GM12878 (cell line): ENCODE data around the gene FOXK1. TPM values are rescaled to one million over a fixed set of nuclear protein-coding genes. Genes with fewer than 3 reads are reported as not detected.

Experiments
- BCL11A ChIP-seq: IDR thresholded peaks from 2 replicates; pipeline ENCODE4 v1.6.1; 2011; ENCODE audit warnings: low read depth, low read length
- CREB1 ChIP-seq: IDR thresholded peaks from 2 replicates; pipeline ENCODE4 v1.6.1; 2012; ENCODE audit warnings: low read depth, mild to moderate bottlenecking, inconsistent platforms
- DPF2 ChIP-seq: fragments of 450-650 bp; IDR thresholded peaks from 2 replicates; pipeline ENCODE4 v1.6.1; 2017; ENCODE audit warnings: mild to moderate bottlenecking
- EGR1 ChIP-seq, 2 experiments: IDR thresholded peaks; 1 replicate in 1 of 2; 2 replicates in 1 of 2; pipeline ENCODE4 v1.6.1; 2011 to 2012; ENCODE audit warnings: low read depth in 2 of 2, low read length in 2 of 2, borderline replicate concordance in 1 of 2, mild to moderate bottlenecking in 1 of 2, moderate library complexity in 1 of 2
- FOXK2 ChIP-seq: fragments of 450-650 bp; IDR thresholded peaks from 2 replicates; pipeline ENCODE4 v1.6.1; 2017; ENCODE audit warnings: mild to moderate bottlenecking, moderate library complexity
- GATAD2B ChIP-seq: fragments of 450-650 bp; conservative IDR thresholded peaks from 2 replicates; pipeline ENCODE4 v1.6.1; 2017; ENCODE audit warnings: low read depth, mild to moderate bottlenecking, moderate library complexity
- IKZF2 ChIP-seq, 2 experiments: fragments of 450-650 bp; IDR thresholded peaks; 2 replicates each; pipeline ENCODE4 v1.6.1; 2017; ENCODE audit warnings: mild to moderate bottlenecking in 2 of 2, moderate library complexity in 2 of 2
- IRF4 ChIP-seq: IDR thresholded peaks from 2 replicates; pipeline ENCODE4 v1.6.1; 2011; ENCODE audit warnings: low read depth, low read length
- JUNB ChIP-seq: IDR thresholded peaks from 2 replicates; pipeline ENCODE4 v1.6.1; 2016; ENCODE audit warnings: antibody characterized with exemption, mild to moderate bottlenecking
- JUND ChIP-seq: IDR thresholded peaks from 2 replicates; pipeline ENCODE4 v1.6.1; 2012; ENCODE audit warnings: low read depth, mild to moderate bottlenecking, low read length, improper control_type of control experiment, moderate library complexity
- KDM1A ChIP-seq: fragments of 200-600 bp; sonication (generic); IDR thresholded peaks from 2 replicates; pipeline ENCODE4 v1.6.1; 2016; ENCODE audit warnings: borderline replicate concordance
- KLF5 ChIP-seq: fragments of 450-650 bp; IDR thresholded peaks from 2 replicates; pipeline ENCODE4 v1.6.1; 2014; ENCODE audit warnings: mild to moderate bottlenecking; ENCODE audit not compliant: partially characterized antibody
- POLR2A ChIP-seq: IDR thresholded peaks from 2 replicates; pipeline ENCODE4 v1.6.1; 2011; ENCODE audit warnings: low read depth, mild to moderate bottlenecking, low read length
- POLR2AphosphoS2 ChIP-seq: IDR thresholded peaks from 2 replicates; pipeline ENCODE4 v1.6.1; 2011; ENCODE audit warnings: low read depth, mild to moderate bottlenecking, low read length, improper control_type of control experiment, moderate library complexity
- RUNX3 ChIP-seq: IDR thresholded peaks from 2 replicates; pipeline ENCODE4 v1.6.1; 2012; ENCODE audit warnings: low read length, inconsistent platforms
- SIN3A ChIP-seq: IDR thresholded peaks from 2 replicates; pipeline ENCODE4 v1.6.1; 2012; ENCODE audit warnings: low read depth, low read length, improper control_type of control experiment
- SRF ChIP-seq, 2 experiments: IDR thresholded peaks; 2 replicates each; pipeline ENCODE4 v1.6.1; 2011; ENCODE audit warnings: low read depth in 2 of 2, low read length in 2 of 2, mild to moderate bottlenecking in 1 of 2, moderate library complexity in 1 of 2
- ZNF384 ChIP-seq: IDR thresholded peaks from 2 replicates; pipeline ENCODE4 v1.6.1; 2012; ENCODE audit warnings: low read depth, mild to moderate bottlenecking, low read length, improper control_type of control experiment, borderline replicate concordance
- polyA plus RNA-seq, 11 experiments: library from polyadenylated mRNA; depleted of rRNA in 4 of 11; unstranded in 6 of 11; stranded (reverse) in 5 of 11; fragments of >200 nt; fragmentation: Nextera tagmentation in 4 of 11; fragmentation: Illumina TruSeq in 1 of 11; extraction: Ambion mirVana in 4 of 11; extraction: Trizol in 1 of 11; gene quantifications; 1 replicate in 1 of 11; 2 replicates in 10 of 11; pipeline versions ENCODE4 v1.2.1 to v1.2.3, GENCODE V29; 2011 to 2016; ENCODE audit warnings: inconsistent platforms in 2 of 11, missing spikeins in 2 of 11, low read depth in 1 of 11
- total RNA-seq, 4 experiments: library from RNA; depleted of rRNA in 3 of 4; stranded (reverse); fragments of >200 nt in 3 of 4; fragmentation: Illumina TruSeq in 1 of 4; extraction: Trizol in 1 of 4; gene quantifications; 2 replicates each; pipeline versions ENCODE4 v1.2.1 to v1.2.3, GENCODE V29; 2013 to 2021
- TF ChIP-seq, protein P1 (sequence below): fragments of 450-650 bp; IDR thresholded peaks from 2 replicates; pipeline ENCODE4 v1.6.1; 2016; ENCODE audit warnings: mild to moderate bottlenecking
- TF ChIP-seq, protein P2 (sequence below): fragments of 450-650 bp; formaldehyde crosslinking; IDR thresholded peaks from 2 replicates; pipeline ENCODE4 v1.5.0; 2022; ENCODE audit warnings: mild to moderate bottlenecking, missing genetic modification characterization
- TF ChIP-seq, protein P3 (sequence below): fragments of 450-650 bp; IDR thresholded peaks from 2 replicates; pipeline ENCODE4 v1.6.1; 2017; ENCODE audit warnings: low read depth, mild to moderate bottlenecking, moderate library complexity
- TF ChIP-seq, protein P4 (sequence below): fragments of 450-650 bp; conservative IDR thresholded peaks from 2 replicates; pipeline ENCODE4 v1.6.1; 2017; ENCODE audit warnings: mild to moderate bottlenecking, moderate library complexity

The FOXK1 gene
- total and polyA plus RNA-seq, 10 of the 15 experiments (the other 5 are each of a cell fraction or from before 2014, with no cell fraction given), result 0.24 to 31.8 (median 4.5) TPM

DNA sequence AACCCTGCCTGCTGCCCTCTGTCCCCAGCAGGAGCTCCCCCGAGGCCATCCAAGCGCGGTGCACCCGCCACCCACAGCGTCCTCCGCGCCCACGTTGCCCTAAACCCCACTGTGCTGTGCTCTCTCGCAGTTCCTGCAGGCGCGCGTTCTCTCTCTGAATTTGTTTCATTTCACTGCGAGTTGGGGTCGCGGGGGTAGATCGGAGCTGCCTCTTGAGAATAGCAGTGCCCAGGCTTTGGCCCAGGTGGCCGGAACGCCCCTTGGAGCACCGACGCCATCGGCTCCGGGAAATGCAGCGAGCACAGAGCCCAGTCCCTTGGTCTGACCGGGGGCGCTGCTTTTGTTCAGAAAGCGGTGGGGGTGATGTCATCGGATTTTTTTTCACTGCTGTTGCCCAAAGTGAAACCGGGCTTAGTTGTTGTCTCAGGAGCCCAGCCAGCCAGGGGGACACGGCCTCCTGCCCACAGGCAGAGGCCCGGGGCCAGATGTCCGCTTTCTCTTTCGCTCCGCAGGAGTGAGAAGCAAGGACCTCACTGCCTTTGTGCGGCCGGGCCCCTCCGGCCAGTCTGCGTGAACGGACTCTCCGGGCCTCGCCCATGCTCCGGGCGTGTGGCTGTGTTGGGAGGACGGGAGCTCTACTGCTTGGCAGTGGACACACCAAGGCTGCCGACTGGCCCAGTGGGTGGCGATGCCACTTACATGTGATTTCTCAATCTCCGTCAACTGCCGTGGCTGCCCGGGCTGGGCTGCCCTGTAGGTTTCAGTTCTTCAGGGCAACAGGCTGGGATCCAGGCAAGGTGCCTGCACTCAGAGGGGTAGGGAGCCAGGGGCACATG is 43.1 kb downstream of the FOXK1 start (continued):
- TF ChIP-seq, protein P1, sequence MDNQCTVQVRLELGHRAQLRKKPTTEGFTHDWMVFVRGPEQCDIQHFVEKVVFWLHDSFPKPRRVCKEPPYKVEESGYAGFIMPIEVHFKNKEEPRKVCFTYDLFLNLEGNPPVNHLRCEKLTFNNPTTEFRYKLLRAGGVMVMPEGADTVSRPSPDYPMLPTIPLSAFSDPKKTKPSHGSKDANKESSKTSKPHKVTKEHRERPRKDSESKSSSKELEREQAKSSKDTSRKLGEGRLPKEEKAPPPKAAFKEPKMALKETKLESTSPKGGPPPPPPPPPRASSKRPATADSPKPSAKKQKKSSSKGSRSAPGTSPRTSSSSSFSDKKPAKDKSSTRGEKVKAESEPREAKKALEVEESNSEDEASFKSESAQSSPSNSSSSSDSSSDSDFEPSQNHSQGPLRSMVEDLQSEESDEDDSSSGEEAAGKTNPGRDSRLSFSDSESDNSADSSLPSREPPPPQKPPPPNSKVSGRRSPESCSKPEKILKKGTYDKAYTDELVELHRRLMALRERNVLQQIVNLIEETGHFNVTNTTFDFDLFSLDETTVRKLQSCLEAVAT, result 0 out of 2 replicates have a peak, but pooled peaks have one; percentile 25
- TF ChIP-seq GATAD2B (0 out of 2 replicates have a peak, but pooled peaks have one; percentile 29), CREB1 (0 out of 2 replicates have a peak, but pooled peaks have one; percentile 39), IKZF2 (IDR thresholded peaks at IDR 0.05) (peak in 1 of 2 experiments; percentile 25; a peak in 1 of 4 replicates), SRF (IDR thresholded peaks at IDR 0.05; ENCODE audit: low read depth in 2 of 2, low read length in 2 of 2) (0 out of 4 replicates have a peak, but pooled peaks of 1 of the 2 experiments have one; percentile 23), FOXK2 (no peak), EGR1 (IDR thresholded peaks at IDR 0.05; ENCODE audit: borderline replicate concordance in 1 of 2, low read depth in 2 of 2, low read length in 2 of 2) (peak in 1 of 2 experiments; percentile 34; a peak in 1 of 3 replicates), KLF5 (no peak), POLR2AphosphoS2 (0 out of 2 replicates have a peak, but pooled peaks have one; percentile 24), SIN3A (no peak; the same call in 1 of the 2 replicates), IRF4 (0 out of 2 replicates have a peak, but pooled peaks have one; percentile 4), ZNF384 (peak; percentile 68; the same call in 1 of the 2 replicates), KDM1A (no peak), RUNX3 (peak; percentile 36), JUND (peak; percentile 72), POLR2A (peak; percentile 72), DPF2 (0 out of 2 replicates have a peak, but pooled peaks have one; percentile 50), JUNB (peak; percentile 55), BCL11A (0 out of 2 replicates have a peak, but pooled peaks have one; percentile 26)
- TF ChIP-seq, protein P2, sequence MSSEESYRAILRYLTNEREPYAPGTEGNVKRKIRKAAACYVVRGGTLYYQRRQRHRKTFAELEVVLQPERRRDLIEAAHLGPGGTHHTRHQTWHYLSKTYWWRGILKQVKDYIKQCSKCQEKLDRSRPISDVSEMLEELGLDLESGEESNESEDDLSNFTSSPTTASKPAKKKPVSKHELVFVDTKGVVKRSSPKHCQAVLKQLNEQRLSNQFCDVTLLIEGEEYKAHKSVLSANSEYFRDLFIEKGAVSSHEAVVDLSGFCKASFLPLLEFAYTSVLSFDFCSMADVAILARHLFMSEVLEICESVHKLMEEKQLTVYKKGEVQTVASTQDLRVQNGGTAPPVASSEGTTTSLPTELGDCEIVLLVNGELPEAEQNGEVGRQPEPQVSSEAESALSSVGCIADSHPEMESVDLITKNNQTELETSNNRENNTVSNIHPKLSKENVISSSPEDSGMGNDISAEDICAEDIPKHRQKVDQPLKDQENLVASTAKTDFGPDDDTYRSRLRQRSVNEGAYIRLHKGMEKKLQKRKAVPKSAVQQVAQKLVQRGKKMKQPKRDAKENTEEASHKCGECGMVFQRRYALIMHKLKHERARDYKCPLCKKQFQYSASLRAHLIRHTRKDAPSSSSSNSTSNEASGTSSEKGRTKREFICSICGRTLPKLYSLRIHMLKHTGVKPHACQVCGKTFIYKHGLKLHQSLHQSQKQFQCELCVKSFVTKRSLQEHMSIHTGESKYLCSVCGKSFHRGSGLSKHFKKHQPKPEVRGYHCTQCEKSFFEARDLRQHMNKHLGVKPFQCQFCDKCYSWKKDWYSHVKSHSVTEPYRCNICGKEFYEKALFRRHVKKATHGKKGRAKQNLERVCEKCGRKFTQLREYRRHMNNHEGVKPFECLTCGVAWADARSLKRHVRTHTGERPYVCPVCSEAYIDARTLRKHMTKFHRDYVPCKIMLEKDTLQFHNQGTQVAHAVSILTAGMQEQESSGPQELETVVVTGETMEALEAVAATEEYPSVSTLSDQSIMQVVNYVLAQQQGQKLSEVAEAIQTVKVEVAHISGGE (CRISPR knock-in tag), result no peak
- TF ChIP-seq, protein P3, sequence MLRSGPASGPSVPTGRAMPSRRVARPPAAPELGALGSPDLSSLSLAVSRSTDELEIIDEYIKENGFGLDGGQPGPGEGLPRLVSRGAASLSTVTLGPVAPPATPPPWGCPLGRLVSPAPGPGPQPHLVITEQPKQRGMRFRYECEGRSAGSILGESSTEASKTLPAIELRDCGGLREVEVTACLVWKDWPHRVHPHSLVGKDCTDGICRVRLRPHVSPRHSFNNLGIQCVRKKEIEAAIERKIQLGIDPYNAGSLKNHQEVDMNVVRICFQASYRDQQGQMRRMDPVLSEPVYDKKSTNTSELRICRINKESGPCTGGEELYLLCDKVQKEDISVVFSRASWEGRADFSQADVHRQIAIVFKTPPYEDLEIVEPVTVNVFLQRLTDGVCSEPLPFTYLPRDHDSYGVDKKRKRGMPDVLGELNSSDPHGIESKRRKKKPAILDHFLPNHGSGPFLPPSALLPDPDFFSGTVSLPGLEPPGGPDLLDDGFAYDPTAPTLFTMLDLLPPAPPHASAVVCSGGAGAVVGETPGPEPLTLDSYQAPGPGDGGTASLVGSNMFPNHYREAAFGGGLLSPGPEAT, result peak; percentile 25; the same call in 1 of the 2 replicates
- TF ChIP-seq, protein P4, sequence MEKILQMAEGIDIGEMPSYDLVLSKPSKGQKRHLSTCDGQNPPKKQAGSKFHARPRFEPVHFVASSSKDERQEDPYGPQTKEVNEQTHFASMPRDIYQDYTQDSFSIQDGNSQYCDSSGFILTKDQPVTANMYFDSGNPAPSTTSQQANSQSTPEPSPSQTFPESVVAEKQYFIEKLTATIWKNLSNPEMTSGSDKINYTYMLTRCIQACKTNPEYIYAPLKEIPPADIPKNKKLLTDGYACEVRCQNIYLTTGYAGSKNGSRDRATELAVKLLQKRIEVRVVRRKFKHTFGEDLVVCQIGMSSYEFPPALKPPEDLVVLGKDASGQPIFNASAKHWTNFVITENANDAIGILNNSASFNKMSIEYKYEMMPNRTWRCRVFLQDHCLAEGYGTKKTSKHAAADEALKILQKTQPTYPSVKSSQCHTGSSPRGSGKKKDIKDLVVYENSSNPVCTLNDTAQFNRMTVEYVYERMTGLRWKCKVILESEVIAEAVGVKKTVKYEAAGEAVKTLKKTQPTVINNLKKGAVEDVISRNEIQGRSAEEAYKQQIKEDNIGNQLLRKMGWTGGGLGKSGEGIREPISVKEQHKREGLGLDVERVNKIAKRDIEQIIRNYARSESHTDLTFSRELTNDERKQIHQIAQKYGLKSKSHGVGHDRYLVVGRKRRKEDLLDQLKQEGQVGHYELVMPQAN, result peak; percentile 52; the same call in 1 of the 2 replicates
